Mesendoderm (in vitro differentiated cells): ENCODE results near the gene DIAPH2.

ENCODE experiments used
- DNase-seq: peaks from one replicate; pipeline ENCODE4 v3.0.0; 2013
- H2AK5ac ChIP-seq: 2 replicates; pipeline ENCODE4 v1.6.1; 2013; ENCODE audit warnings: low read length, inconsistent platforms
- H2BK120ac ChIP-seq: 2 replicates; pipeline ENCODE4 v1.6.1; 2013; ENCODE audit warnings: low read depth, mild to moderate bottlenecking, low read length, moderate library complexity, mixed read lengths
- H2BK15ac ChIP-seq: replicated peaks from 2 replicates; pipeline ENCODE4 v1.6.1; 2013; ENCODE audit warnings: low read depth, mild to moderate bottlenecking, moderate library complexity
- H2BK5ac ChIP-seq: 2 replicates; pipeline ENCODE4 v1.6.1; 2013; ENCODE audit warnings: low read length, inconsistent platforms
- H3K18ac ChIP-seq: 2 replicates; pipeline ENCODE4 v1.6.1; 2013; ENCODE audit warnings: mild to moderate bottlenecking, low read length, mixed read lengths
- H3K23ac ChIP-seq: one replicate; pipeline ENCODE4 v1.6.1; 2013; ENCODE audit warnings: low read length
- H3K27ac ChIP-seq: 2 replicates; pipeline ENCODE4 v1.5.1; 2013; ENCODE audit warnings: low read depth, mild to moderate bottlenecking, inconsistent platforms, low read length, moderate library complexity
- H3K27me3 ChIP-seq: 2 replicates; pipeline ENCODE4 v1.6.1; 2013; ENCODE audit warnings: low read length, control low read depth, mild to moderate bottlenecking, inconsistent platforms; ENCODE audit not compliant: insufficient read depth, poor library complexity
- H3K36me3 ChIP-seq: 2 replicates; pipeline ENCODE4 v1.6.1; 2013; ENCODE audit warnings: low read length, inconsistent platforms; ENCODE audit not compliant: control insufficient read depth, insufficient read depth
- H3K4ac ChIP-seq: one replicate; pipeline ENCODE4 v1.6.1; 2013; ENCODE audit warnings: low read depth, mild to moderate bottlenecking, low read length, moderate library complexity
- H3K4me1 ChIP-seq: 2 replicates; pipeline ENCODE4 v1.6.1; 2013; ENCODE audit warnings: low read depth, low read length, inconsistent platforms; ENCODE audit not compliant: control insufficient read depth
- H3K4me2 ChIP-seq: 2 replicates; pipeline ENCODE4 v1.6.1; 2013; ENCODE audit warnings: low read length
- H3K4me3 ChIP-seq: 2 replicates; pipeline ENCODE4 v1.5.1; 2013; ENCODE audit warnings: mild to moderate bottlenecking, low read length
- H3K56ac ChIP-seq: one replicate; pipeline ENCODE4 v1.6.1; 2013; ENCODE audit warnings: low read length
- H3K79me1 ChIP-seq: 2 replicates; pipeline ENCODE4 v1.6.1; 2013; ENCODE audit warnings: low read length, inconsistent platforms
- H3K79me2 ChIP-seq: 2 replicates; pipeline ENCODE4 v1.6.1; 2013; ENCODE audit warnings: mild to moderate bottlenecking, low read length; ENCODE audit not compliant: control insufficient read depth, insufficient read depth
- H3K9ac ChIP-seq: 2 replicates; pipeline ENCODE4 v1.6.1; 2013; ENCODE audit warnings: low read length, inconsistent platforms
- H4K5ac ChIP-seq: one replicate; pipeline ENCODE4 v1.6.1; 2013; ENCODE audit warnings: low read length
- H4K8ac ChIP-seq: one replicate; pipeline ENCODE4 v1.6.1; 2013; ENCODE audit warnings: low read depth, mild to moderate bottlenecking, control low read depth, low read length, moderate library complexity
- WGBS: extraction: QIAGEN DNeasy Blood & Tissue Kit; methylation state at CpG from one replicate; pipeline ENCODE4 v1.1.7; 2013; ENCODE audit warnings: low lambda C conversion rate, missing lambda C conversion rate; ENCODE audit not compliant: insufficient coverage; ENCODE audit errors: extremely low coverage; 5-methylcytosine and 5-hydroxymethylcytosine counted together

The DIAPH2 gene

GRCh38 chrX:96693407-96693806 is 8.8 kb downstream of the DIAPH2 start:
- Histone ChIP-seq H3K23ac (no peak overlapping the region), H3K27me3 (no peaks in the 10 kb centered on the region), H3K56ac (no peak overlapping the region), H3K79me1 (peaks cover 1% of the 10 kb centered on the region), H2BK120ac (no peak overlapping the region), H3K4ac (no peak overlapping the region), H2BK5ac (no peak overlapping the region), H3K18ac (no peak overlapping the region), H2AK5ac (no peak overlapping the region), H3K27ac (no peak overlapping the region), H3K4me3 (no peak overlapping the region), H4K8ac (no peak overlapping the region), H2BK15ac (no peak overlapping the region), H3K4me1 (peaks cover 2% of the 10 kb centered on the region), H3K9ac (no peak overlapping the region), H4K5ac (no peak overlapping the region), H3K36me3 (no peaks in the 10 kb centered on the region), H3K4me2 (no peak overlapping the region), H3K79me2 (peaks cover 6% of the 10 kb centered on the region)
- WGBS, result no CpG with 5 or more reads among the region's 6 CpGs
- DNase-seq, result peak; percentile 43

GRCh38 chrX:96696462-96696861 is 11.8 kb downstream of the DIAPH2 start:
- Histone ChIP-seq H3K4ac (no peak overlapping the region), H4K8ac (no peak overlapping the region), H2AK5ac (no peak overlapping the region), H3K9ac (no peak overlapping the region), H3K79me1 (peaks cover 1% of the 10 kb centered on the region), H2BK15ac (no peak overlapping the region), H3K79me2 (no peaks in the 10 kb centered on the region), H3K4me3 (no peak overlapping the region), H2BK120ac (no peak overlapping the region), H4K5ac (no peak overlapping the region), H3K56ac (no peak overlapping the region), H3K18ac (no peak overlapping the region), H3K4me1 (peaks cover 2% of the 10 kb centered on the region), H3K27me3 (no peaks in the 10 kb centered on the region), H3K4me2 (no peak overlapping the region), H3K27ac (no peak overlapping the region), H3K23ac (no peak overlapping the region), H2BK5ac (no peak overlapping the region), H3K36me3 (no peaks in the 10 kb centered on the region)
- WGBS, result no CpG with 5 or more reads among the region's 4 CpGs
- no peak for DNase-seq

- Histone ChIP-seq H4K5ac (no peak overlapping the region), H4K8ac (no peak overlapping the region), H3K36me3 (no peaks in the 10 kb centered on the region), H2AK5ac (no peak overlapping the region), H3K18ac (no peak overlapping the region), H3K9ac (no peak overlapping the region), H3K4me2 (no peak overlapping the region), H3K27ac (no peak overlapping the region), H3K79me1 (peaks cover 3% of the 10 kb centered on the region), H2BK5ac (no peak overlapping the region), H3K4me1 (no peaks in the 10 kb centered on the region), H3K4ac (no peak overlapping the region), H3K79me2 (no peaks in the 10 kb centered on the region), H3K56ac (no peak overlapping the region), H3K4me3 (no peak overlapping the region), H2BK120ac (no peak overlapping the region), H2BK15ac (no peak overlapping the region), H3K27me3 (no peaks in the 10 kb centered on the region), H3K23ac (no peak overlapping the region)
- no CpG with 5 or more reads among the region's 1 CpG for WGBS
- DNase-seq, result no peak
Observed at GRCh38 chrX:96700625-96701024, 16.0 kb downstream of the DIAPH2 start.

GRCh38 chrX:96703379-96703778 is 18.7 kb downstream of the DIAPH2 start:
- Histone ChIP-seq H3K23ac (no peak overlapping the region), H2AK5ac (no peak overlapping the region), H3K9ac (no peak overlapping the region), H4K8ac (no peak overlapping the region), H3K4me1 (no peaks in the 10 kb centered on the region), H3K18ac (no peak overlapping the region), H3K27me3 (no peaks in the 10 kb centered on the region), H3K4me2 (no peak overlapping the region), H3K4me3 (no peak overlapping the region), H3K4ac (no peak overlapping the region), H3K36me3 (no peaks in the 10 kb centered on the region), H4K5ac (no peak overlapping the region), H3K79me1 (peaks cover 2% of the 10 kb centered on the region), H3K56ac (no peak overlapping the region), H3K79me2 (no peaks in the 10 kb centered on the region), H2BK120ac (no peak overlapping the region), H3K27ac (no peak overlapping the region), H2BK15ac (no peak overlapping the region), H2BK5ac (no peak overlapping the region)
- DNase-seq, result no peak
- no CpG with 5 or more reads among the region's 1 CpG for WGBS

- H2BK120ac ChIP-seq, result no peak overlapping the region
- no peaks in the 10 kb centered on the region for H3K4me1 ChIP-seq
- H4K8ac ChIP-seq, result no peak overlapping the region
- no peak overlapping the region for H2BK15ac ChIP-seq
- H3K27me3 ChIP-seq, result no peaks in the 10 kb centered on the region
- no peaks in the 10 kb centered on the region for H3K79me2 ChIP-seq
- WGBS, result no CpG with 5 or more reads among the region's 1 CpG
- no peak overlapping the region for H3K9ac ChIP-seq
- H3K4me3 ChIP-seq, result no peak overlapping the region
- H3K27ac ChIP-seq, result no peak overlapping the region
- H2BK5ac ChIP-seq, result no peak overlapping the region
- H3K18ac ChIP-seq, result no peak overlapping the region
- no peak overlapping the region for H3K4me2 ChIP-seq
- H4K5ac ChIP-seq, result no peak overlapping the region
- H3K56ac ChIP-seq, result no peak overlapping the region
- peak; percentile 73 for DNase-seq
- peaks cover 2% of the 10 kb centered on the region for H3K79me1 ChIP-seq
- H3K4ac ChIP-seq, result no peak overlapping the region
- no peak overlapping the region for H3K23ac ChIP-seq
- H3K36me3 ChIP-seq, result no peaks in the 10 kb centered on the region
- no peak overlapping the region for H2AK5ac ChIP-seq
Observed at GRCh38 chrX:96703816-96704215, 19.2 kb downstream of the DIAPH2 start.

- H3K23ac ChIP-seq, result no peak overlapping the region
- no peak overlapping the region for H3K4ac ChIP-seq
- no peaks in the 10 kb centered on the region for H3K27me3 ChIP-seq
- no CpG with 5 or more reads among the region's 2 CpGs for WGBS
- no peak overlapping the region for H2BK5ac ChIP-seq
- H3K36me3 ChIP-seq, result no peaks in the 10 kb centered on the region
- H3K79me2 ChIP-seq, result no peaks in the 10 kb centered on the region
- no peak overlapping the region for H3K56ac ChIP-seq
- H3K4me2 ChIP-seq, result no peak overlapping the region
- H4K8ac ChIP-seq, result no peak overlapping the region
- peaks cover 2% of the 10 kb centered on the region for H3K79me1 ChIP-seq
- no peak overlapping the region for H3K18ac ChIP-seq
- no peak overlapping the region for H2BK15ac ChIP-seq
- H3K27ac ChIP-seq, result no peak overlapping the region
- no peak overlapping the region for H2AK5ac ChIP-seq
- H3K4me3 ChIP-seq, result no peak overlapping the region
- no peak overlapping the region for H2BK120ac ChIP-seq
- no peak overlapping the region for H4K5ac ChIP-seq
- H3K4me1 ChIP-seq, result no peaks in the 10 kb centered on the region
- no peak for DNase-seq
- no peak overlapping the region for H3K9ac ChIP-seq
Observed at GRCh38 chrX:96704629-96705028, 20.0 kb downstream of the DIAPH2 start.
